ENCODE measurements around the gene NAA10.

Gene NAA10

DNA sequence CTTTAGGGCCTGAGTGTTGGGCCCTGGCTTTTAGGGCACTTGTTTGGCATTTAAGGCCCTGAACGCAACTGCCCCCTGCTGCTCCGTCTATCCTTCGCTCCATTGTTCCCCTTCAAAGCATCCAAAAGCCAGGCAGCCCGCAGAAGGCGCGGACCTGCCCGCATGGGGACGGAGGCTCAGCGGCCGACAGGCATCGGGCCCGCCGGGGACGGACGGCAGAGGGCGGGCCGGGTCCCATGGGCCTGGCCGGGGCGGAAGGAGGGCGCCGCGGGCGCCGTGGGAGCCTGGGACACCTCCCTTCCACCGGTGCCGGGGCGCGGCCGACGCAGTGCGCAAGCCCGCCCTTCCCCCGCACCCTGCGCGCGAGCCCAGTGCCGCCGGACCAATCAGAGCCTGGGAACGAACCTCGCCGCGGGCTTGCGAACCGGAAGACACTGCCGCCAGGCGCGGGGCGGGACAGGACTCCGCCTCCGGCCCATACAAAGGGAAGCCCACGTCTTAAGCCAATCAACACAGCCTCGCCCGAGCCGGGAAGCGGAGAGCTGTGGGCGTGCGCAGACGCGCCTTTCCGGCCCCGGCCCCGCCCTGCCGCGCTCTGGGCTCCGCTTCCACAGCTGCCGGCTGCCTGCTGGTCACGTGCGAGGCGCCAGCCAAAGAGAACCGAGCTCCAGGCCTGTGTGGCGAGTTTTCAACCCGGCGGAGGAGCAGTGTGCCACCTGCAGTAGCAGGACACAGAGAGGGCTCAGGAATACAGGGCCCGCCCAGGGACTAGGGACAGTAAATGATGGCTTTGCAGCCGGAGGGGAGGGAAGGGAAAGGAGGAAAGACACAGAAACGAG lies 6.7 kb downstream of the NAA10 start:
- DNase-seq = peak; percentile 95

GRCh38 chrX:153927672-153927921 lies 7.2 kb downstream of the NAA10 start:
- no peak for DNase-seq

GRCh38 chrX:153926858-153927671 lies 7.8 kb downstream of the NAA10 start:
- peak; percentile 51 for DNase-seq

DNA sequence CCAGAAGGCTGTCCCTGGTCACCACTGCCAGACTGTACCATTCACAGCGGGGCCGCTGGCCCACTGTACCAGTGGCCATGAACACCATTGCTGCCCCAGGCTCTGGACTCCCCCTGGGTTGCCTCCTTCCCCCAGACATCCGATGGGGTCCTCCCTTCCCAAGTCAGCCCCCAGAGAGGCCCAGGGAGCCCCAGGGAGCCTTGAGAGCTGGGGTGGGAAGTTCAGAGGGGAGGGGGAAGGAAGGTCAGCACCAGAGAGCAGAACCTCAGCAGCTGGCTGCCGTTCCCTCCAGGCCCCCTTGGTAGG lies 8.3 kb downstream of the NAA10 start:
- no peak for DNase-seq

- peak; percentile 49 for DNase-seq
These were observed 8.9 kb downstream of the NAA10 start, which contains the start of gene ARHGAP4 for GRCh38 chrX:153925739-153926551. TSS of gene ARHGAP4 (minus strand) at chrX:153926264. CDS start at chrX:153926202, 62 bp downstream.

DNA sequence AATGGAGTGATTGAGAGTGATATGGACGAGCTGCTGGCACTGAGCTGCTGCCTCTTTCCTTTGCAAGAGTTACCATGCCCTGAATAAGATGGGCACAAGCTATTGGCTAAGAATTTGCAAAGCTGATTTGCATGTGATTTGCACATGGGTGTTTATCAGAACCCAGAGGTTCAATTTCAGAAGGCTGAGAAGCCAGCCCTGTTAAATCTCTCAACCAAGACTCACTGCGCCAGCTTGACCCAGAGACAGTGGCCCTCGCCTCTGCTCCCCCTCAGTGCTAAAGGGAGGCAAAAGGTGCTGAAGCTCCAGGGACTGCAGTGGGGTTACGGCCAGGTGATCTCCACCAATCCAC lies 9.5 kb downstream of the NAA10 start:
- no peak for DNase-seq

- DNase-seq = no peak
These were observed 10.5 kb downstream of the NAA10 start for GRCh38 chrX:153924149-153924861.

- DNase-seq = no peak
These were observed 11.6 kb downstream of the NAA10 start for GRCh38 chrX:153922932-153923857.

GRCh38 chrX:153921511-153922446 lies 13.1 kb downstream of the NAA10 start:
- DNase-seq = no peak

DNA sequence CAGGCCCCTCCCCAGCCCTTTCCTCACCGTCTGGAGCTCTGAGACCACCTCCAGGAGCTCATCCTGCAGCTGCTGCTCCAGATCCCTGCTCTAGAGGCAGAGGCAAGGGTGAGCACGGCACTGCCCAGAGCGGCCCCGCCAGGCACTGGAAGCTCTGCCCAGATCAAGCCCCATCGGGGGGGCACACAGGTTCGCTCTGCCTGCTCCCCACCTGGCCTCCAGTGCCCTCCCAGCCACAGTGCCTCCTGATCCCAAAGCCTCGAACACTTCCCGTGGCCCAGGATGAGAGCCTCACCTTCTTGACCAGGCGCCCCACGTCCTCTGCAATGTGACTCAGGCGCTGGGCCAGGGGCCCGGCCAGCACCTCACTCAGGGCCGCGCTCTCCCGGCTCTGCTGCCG lies 13.8 kb downstream of the NAA10 start:
- DNase-seq = no peak

DNA sequence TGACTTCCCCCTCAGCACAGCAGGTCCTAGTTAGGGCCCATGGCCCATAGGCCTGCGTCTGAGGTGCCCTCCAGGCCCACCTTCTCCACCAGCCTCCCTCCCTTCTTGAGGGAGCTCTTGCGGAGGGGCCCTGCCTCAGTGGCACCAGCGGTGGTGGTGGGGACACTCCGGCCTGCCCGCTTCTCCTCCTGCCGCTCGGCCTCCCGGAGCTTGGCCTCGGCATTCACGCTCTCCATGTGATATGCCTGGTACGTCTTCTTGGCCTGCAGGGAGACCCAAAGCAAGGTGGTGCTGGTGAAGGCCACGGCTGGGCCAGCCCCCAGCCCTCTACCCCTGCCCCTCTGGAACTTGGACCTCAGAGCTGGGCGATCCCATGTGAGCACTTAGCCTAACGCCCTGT lies 14.3 kb downstream of the NAA10 start:
- DNase-seq = no peak

GRCh38 chrX:153919281-153919680 lies 15.6 kb downstream of the NAA10 start:
- DNase-seq = no peak

DNA sequence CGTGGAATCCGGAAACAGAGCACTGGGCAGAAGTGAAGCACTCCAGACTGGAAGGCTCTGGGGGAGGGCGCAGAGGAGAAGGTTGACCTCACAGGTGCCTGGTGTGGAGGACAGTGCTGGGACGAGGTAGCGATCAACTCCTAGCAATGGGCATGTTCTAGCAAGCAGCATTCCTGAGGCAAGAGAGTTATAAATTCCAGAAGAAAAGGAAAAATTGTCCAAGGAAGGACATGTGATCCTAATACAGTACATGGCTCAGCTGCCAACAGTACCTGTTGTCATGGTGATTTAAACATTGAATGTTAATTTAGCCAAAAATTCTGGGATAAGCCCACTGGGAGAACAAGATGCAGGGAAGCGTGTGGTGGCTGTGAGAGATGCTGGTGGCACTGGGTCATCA lies 17.0 kb downstream of the NAA10 start:
- no peak for DNase-seq

GRCh38 chrX:153913701-153914100 lies 21.1 kb downstream of the NAA10 start:
- DNase-seq = no peak

DNA sequence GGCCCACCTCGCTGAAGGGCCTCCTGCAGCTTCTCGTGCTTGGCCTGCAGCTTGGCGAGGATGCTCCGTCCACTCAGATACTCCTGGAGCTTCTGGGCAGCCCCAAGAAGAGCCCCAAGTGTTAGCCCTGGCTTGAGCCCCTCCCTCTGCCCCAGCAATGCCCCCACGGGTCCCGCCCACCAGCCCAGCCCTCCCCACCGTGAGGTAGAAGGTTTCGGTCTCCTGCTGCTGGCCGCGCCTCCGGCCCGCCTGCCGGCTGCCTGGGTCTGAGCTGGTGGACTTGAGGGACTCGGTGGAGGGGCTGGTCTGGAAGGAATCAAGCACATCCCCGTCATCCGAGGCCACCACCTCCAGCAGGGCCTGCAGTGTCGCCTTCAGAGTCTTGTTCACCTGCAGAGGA lies 21.6 kb downstream of the NAA10 start:
- DNase-seq = no peak

DNA sequence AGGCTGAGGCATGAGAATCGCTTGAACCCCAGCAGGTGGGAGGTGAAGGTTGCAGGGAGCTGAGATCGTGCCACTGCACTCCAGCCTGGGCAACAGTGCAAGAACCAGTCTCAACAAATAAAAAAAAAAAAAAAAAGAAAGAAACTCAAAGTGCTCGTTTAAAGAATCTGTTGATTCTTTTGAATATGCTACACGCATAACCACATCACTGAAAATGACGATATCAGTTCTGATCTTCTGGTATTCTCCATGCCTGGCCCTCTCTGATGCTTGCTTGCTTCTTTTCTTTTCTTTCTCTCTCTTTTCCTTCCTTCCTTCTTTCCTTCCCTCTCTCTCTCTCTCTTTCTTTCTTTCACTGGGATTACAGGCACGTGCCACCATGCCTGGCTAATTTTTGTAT lies 23.0 kb downstream of the NAA10 start:
- no peak for DNase-seq

DNA sequence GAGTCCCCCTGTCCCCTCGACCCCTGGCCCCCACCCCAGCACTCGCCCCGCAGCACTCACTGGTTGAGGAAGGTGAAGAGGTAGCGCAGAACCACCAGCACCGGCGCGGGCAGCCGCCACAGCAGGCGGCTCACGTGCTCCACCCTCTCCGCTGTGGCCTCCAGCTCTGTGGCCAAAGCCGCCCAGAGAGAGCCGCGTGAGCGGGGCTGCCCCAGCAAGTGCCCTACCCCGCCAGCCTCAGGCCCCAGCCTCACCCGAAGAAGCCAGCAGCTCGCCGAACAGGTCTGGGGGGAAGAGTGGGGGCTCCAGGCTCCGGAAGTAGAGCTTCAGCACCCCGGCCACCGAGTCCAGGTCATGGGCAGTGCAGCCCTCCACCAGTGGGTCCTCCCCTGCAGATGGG lies 24.4 kb downstream of the NAA10 start:
- no peak for DNase-seq

DNA sequence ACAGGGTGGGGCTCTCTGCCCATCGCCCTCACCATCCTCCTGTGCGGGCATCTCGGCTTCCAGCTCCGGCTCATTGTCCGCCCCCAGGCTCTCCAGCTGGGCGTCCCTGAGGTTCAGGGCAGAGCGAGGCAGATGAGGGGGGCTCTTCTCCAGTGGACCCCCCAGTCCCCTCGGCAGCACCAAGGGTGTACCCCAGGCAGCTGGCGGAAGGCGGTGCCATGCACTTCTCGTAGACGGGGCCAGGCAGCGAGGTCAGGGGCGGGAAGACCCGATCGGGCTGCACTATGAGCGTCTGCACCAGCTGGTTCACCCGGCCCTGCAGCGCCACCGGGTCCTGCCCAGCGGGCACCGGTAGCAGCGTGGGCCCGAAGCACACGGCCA lies 24.9 kb downstream of the NAA10 start:
- no peak for DNase-seq

GRCh38 chrX:153909024-153909979 lies 25.5 kb downstream of the NAA10 start:
- no peak for DNase-seq

All from activated gamma-delta T cell (primary cell).